Stimulated activated CD8-positive, alpha-beta memory T cell treated with anti-CD3 and anti-CD28 coated beads, Interleukin-15, amount 100 ng/mL, for 24 hours (primary cell): Measurements from ENCODE around the gene CEP170B.
A peak's percentile ranks its signal among the peaks of the same experiment; 100 is the strongest.
"Not testable (repeated sequence)": the region's sequence is repeated elsewhere in the genome, so short reads cannot be mapped to it uniquely, and the experiment has no call there.

Source experiments
- DNase-seq: peaks from one replicate; pipeline ENCODE4 v3.0.0-alpha.2; 2020; ENCODE audit warnings: low read depth

The CEP170B gene

GRCh38 chr14:104919152-104919992 is 54.3 kb downstream of the CEP170B start:
- not testable (repeated sequence) for DNase-seq

DNA sequence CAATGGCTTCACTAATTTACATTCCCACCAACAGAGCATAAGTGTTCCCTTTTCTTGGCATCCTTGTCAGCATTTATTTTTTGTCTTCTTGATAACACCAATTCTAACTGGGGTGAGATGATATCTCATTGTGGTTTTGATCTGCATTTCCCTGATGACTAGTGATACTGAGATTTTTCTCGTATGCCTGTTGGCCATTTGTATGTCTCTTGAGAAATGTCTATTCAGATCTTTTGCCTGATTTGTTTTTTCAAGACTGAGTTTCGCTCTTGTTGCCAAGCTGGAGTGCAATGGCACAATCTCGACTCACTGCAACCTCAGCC is 54.9 kb downstream of the CEP170B start:
- no peak for DNase-seq

GRCh38 chr14:104923640-104924420 is 58.8 kb downstream of the CEP170B start:
- no peak for DNase-seq

DNA sequence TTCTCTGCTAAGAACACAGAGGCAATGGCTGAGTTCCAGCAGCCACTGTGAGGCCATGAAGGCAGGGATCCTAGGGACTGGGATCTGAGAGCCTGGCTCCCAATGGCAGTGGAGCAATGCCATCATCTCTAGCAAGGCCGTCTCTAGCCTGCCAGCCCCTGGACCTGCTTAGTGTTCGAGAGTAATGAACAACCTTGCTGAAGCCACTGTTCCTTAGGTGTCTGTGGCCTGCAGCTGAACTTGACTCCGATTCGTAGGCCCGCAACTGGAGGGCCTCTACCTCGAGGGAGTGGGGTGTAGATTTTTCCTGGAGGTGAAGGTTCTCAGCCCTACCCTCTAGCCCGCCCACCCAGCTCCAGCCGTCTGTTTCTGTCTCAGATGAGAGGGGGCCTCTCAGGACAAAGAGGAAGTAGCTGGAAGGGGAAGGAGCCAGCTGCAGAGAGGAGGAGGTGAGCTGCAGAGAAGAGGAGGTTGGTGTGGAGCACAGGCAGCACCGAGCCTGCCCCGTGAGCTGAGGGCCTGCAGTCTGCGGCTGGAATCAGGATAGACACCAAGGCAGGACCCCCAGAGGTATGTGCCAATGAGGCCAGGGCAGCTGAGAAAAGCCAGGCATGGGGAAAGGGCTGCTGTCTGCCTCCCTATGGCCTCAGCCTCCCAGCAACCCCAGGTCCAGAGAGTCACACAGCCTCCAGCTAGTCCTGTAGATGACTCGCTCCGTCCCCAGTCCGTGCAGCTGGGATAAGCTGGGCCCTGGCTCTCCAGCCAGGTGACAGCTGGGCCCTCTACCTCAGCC is 59.5 kb downstream of the CEP170B start, which contains the start of gene PLD4:
TSS of gene PLD4 (plus strand) at position 459 of the 793 bp plus-strand sequence. CDS start 2,262 bp downstream, outside the sequence.
- DNase-seq, result no peak

DNA sequence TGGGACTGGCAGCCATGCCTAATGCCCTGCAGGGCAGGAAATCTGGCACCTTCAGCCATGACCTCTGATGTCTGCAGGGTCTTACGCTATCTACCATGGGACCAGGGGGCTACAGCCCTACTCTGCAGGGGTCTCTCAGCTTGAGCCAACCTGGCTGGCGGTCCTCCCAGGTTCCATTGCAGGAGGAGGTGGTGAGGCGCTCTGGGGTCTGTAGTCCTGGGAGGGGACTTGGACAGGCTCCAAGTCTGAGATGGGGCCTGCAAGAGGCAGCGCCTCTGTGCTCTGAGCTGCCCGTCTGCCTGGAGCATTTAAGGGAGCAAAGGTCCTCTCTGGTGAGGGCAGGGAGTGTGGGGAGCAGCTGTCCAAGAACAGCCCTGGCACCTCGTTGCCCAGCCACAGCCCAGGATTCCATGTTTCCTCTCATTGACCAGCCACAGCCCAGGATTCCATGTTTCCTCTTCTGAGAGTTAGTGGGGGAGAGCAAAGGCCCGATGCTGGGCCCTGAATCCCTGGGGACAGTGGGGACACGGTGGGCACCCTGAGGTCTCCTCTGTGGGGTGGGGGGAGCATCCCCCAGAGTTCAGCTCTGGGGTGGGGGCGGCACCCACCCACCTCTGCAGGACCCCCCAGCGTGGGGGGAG is 60.3 kb downstream of the CEP170B start:
- DNase-seq, result no peak

GRCh38 chr14:104925855-104926609 is 61.0 kb downstream of the CEP170B start:
- no peak for DNase-seq

DNA sequence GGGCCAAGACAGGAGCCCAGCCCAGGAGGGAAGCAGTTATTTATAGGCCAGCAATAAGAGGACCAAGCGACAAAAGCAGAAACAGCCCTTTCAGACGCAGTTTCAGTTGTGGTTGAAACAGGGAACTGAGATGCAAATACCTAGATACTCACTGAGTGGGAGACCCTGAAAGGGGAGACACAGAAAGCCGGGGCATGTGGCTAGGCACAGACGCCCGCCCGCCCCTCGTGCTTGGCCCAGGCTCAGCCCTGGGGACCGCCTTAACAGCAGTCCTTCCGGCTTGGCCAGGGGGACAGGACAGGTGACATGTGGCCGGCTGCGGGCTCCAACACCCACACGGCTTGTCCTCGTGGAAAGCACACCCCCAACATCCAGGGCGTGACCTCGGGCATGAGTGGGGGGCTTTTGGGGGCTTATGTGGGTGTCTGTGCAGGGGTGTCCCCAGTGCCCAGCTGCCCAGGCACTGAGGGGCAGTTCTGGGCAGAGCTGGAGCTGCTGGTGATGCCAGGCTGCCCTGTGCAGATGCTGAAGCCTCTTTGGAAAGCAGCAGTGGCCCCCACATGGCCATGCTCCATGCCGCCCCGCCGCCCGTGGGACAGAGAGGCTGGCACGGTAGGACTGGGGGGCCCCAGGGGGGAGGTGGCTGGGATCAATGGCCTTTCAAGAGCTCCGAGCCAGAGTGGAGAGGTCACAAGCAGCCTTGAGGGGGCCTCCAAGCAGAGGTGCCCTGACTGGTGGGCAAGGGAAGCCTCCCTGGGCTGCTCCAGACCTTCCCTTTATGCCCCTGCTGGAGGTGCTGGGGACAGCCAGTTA is 61.8 kb downstream of the CEP170B start:
- DNase-seq, result no peak

GRCh38 chr14:104927432-104927816 is 62.4 kb downstream of the CEP170B start:
- DNase-seq, result no peak

- no peak for DNase-seq
These were observed 62.8 kb downstream of the CEP170B start for GRCh38 chr14:104927901-104928300.

GRCh38 chr14:104928391-104929133 is 63.5 kb downstream of the CEP170B start:
- DNase-seq, result no peak

DNA sequence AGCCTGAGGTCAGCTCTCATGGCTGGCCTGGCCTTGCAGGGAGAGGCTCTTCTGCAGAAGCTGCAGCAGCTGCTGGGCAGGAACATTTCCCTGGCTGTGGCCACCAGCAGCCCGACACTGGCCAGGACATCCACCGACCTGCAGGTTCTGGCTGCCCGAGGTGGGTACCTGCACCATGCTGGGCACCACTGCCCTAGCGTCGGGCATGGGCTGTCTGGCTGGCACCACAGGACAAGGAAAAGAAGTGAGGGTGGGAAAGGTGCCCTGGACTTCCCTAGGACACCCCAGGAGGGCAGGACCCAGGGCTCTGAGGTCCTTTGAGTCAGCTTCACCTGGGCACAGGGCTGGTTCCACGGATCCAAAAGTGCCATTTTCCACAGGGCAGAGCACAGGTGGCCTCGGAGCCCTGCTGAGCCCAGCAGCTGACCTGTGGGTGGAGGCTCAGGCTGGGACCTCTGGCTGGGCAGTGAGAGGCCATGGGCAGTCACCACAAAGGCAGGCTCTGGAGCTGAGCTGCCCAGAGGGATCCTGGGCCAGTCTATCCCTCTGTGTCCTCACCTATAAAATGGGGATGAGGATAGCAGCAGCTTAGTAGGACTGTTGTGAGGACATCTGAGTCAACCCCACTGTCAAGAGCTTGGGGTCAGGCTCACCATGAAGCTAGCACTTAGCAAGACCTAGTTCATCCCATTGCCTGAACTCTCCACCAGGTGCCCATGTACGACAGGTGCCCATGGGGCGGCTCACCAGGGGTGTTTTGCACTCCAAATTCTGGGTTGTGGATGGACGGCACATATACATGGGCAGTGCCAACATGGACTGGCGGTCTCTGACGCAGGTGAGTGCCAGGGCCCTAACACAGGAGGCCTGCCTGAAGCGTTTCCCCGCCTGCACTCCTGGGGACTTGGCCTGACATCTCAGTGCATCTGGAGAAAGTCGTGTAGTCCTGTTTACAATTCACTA is 64.5 kb downstream of the CEP170B start:
- DNase-seq, result no peak

DNA sequence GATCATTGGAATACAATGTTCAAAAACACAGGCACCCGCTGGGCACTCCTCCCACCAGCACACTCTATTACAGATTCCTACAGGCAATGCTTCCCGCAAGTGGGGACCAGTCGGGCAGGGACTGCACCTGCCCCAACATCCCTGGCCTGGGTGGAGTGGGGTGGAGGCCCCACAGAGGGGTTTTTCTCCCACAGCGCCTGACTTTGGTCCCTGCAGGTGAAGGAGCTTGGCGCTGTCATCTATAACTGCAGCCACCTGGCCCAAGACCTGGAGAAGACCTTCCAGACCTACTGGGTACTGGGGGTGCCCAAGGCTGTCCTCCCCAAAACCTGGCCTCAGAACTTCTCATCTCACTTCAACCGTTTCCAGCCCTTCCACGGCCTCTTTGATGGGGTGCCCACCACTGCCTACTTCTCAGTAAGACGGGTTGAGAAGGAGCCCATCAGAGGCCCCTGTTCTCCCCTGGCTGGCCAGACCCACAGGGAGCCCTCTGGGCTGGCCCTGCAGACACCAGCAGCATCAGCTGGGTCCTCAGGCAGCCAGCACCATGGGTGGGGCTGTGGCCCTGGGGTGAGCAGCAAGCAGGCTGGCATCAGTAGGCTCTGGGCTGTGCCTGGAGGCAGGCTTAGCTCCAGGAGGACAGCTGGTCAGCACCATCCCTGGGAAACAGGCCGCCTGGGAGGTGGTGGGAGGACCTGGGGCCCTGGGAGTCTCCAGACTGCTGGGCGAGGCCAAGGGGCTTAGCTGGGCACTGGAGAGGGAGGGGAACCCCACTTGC is 65.6 kb downstream of the CEP170B start:
- DNase-seq, result no peak

DNA sequence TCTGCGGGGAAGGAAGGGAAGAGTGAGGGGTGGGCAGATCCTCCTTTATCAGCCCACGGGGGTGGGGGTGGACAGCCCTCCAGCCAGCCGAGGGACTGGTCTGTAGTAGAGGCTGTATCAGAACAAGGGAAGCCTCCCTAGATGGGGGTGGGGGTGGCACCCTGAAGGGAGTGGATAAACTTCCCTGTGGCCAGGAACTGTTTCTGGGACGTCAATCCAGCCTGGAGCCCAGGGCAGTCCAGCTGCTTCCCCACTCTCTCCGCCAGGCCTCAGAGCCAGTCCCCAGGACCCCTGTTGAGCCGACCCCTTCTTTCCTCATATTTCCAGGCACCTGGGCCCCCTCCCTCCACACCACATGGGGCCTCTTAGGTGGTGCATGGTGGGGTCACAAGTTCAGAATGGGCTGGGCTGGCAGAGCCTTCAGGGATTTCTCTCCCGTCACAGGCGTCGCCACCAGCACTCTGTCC is 66.3 kb downstream of the CEP170B start:
- DNase-seq, result no peak

GRCh38 chr14:104931771-104932675 is 67.0 kb downstream of the CEP170B start:
- DNase-seq, result no peak

GRCh38 chr14:104932676-104933631 is 67.9 kb downstream of the CEP170B start:
- DNase-seq, result peak; percentile 85
